ENCODE results near the gene FRK. TPM values are rescaled to one million over a fixed set of nuclear protein-coding genes. Genes with fewer than 3 reads are reported as not detected.

The FRK gene
- total RNA-seq, 5 donors from 2014 or later (not counting 1 experiment from before 2014, with no cell fraction given) = 0.02 to 0.07 (median 0.06) TPM

DNA sequence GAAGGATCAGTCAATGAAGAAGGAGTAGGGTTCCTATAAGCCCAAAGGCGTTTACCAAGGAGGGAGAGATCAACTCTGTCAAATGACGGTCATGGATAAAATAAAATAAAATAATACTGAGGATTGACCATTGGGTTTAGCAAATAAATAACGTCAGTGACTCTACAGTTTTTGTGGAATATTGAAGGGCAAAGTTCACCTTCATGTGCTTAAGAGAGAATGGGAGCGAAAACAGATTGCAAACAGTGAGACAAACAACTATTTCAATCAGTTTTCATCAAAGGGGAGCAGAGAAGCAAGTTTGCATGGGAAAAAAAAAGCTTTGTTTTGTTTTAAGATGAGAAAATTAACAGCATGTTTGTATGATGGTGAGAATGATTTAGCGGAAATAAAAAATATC is 22.4 kb upstream of the FRK start:
- H3K27me3 Mint-ChIP-seq = peaks cover 9 to 16% of the 10 kb centered on the region in 2 donors
- H3K9me3 Mint-ChIP-seq = no peaks in the 10 kb centered on the region
- DNase-seq (no peak), ATAC-seq (replicated peaks in 1 of 4) (no peak)
- WGBS (ENCODE audit: insufficient coverage) = no CpG with 5 or more reads among the region's 5 CpGs
- POLR2A ChIA-PET = interaction anchor here (0.6 to 0.7 kb wide), 2 partner anchors 34 to 35 kb away, joined by 4 read pairs; no protein-coding TSS in a partner anchor
- no peak overlapping the region for H3K27ac ChIP-seq (ENCODE audit: low read length)
- H3K4me1 ChIP-seq (ENCODE audit: control insufficient read depth in 1 of 2, extremely low read depth in 1 of 2, insufficient read depth in 2 of 2, low read length in 2 of 2) = no peaks in the 10 kb centered on the region
- no peaks in the 10 kb centered on the region for H3K4me1 Mint-ChIP-seq
- no peaks in the 10 kb centered on the region for H3K36me3 ChIP-seq (ENCODE audit: control insufficient read depth in 2 of 2, extremely low read depth in 1 of 2, insufficient read depth in 1 of 2, low read length in 1 of 2)
- H3K36me3 Mint-ChIP-seq = no peaks in the 10 kb centered on the region
- H3K4me3 ChIP-seq (ENCODE audit: control insufficient read depth in 1 of 2, extremely low read depth in 1 of 2, low read length in 1 of 2) = no peak overlapping the region
- H3K27me3 ChIP-seq (replicated peaks in 1 of 2; ENCODE audit: control insufficient read depth in 2 of 2, extremely low read depth in 1 of 2, insufficient read depth in 2 of 2, low read length in 1 of 2) = no peaks in the 10 kb centered on the region
- H3K4me3 Mint-ChIP-seq = no peak overlapping the region
- CTCF ChIA-PET = interaction anchor here in 1 of 2 donors (0.6 kb wide), 2 partner anchors 15 to 162 kb away, joined by 3 to 5 read pairs; no protein-coding TSS in a partner anchor
- no peaks in the 10 kb centered on the region for H3K9me3 ChIP-seq
- H3K27ac Mint-ChIP-seq = no peak overlapping the region

- no CpG with 5 or more reads among the region's 3 CpGs for WGBS (ENCODE audit: insufficient coverage)
- Mint-ChIP-seq H3K27ac (no peak overlapping the region), H3K4me3 (no peak overlapping the region), H3K27me3 (peaks cover 8 to 12% of the 10 kb centered on the region in 2 donors), H3K9me3 (no peaks in the 10 kb centered on the region), H3K36me3 (no peaks in the 10 kb centered on the region), H3K4me1 (no peaks in the 10 kb centered on the region)
- ATAC-seq (replicated peaks in 1 of 4) (no peak), DNase-seq (no peak)
- H3K27ac ChIP-seq (ENCODE audit: low read length) = no peak overlapping the region
- no peaks in the 10 kb centered on the region for H3K36me3 ChIP-seq (ENCODE audit: control insufficient read depth in 2 of 2, extremely low read depth in 1 of 2, insufficient read depth in 1 of 2, low read length in 1 of 2)
- no peaks in the 10 kb centered on the region for H3K27me3 ChIP-seq (replicated peaks in 1 of 2; ENCODE audit: control insufficient read depth in 2 of 2, extremely low read depth in 1 of 2, insufficient read depth in 2 of 2, low read length in 1 of 2)
- ChIA-PET POLR2A (no interaction called here), CTCF (interaction anchor here in 1 of 2 donors (0.7 kb wide), 1 partner anchor 16 kb away, joined by 3 read pairs; no protein-coding TSS in a partner anchor)
- H3K4me1 ChIP-seq (ENCODE audit: control insufficient read depth in 1 of 2, extremely low read depth in 1 of 2, insufficient read depth in 2 of 2, low read length in 2 of 2) = no peaks in the 10 kb centered on the region
- H3K9me3 ChIP-seq = no peaks in the 10 kb centered on the region
- no peak overlapping the region for H3K4me3 ChIP-seq (ENCODE audit: control insufficient read depth in 1 of 2, extremely low read depth in 1 of 2, low read length in 1 of 2)
Measured at GRCh38 chr6:116078945-116079344, 18.3 kb upstream of the FRK start.

DNA sequence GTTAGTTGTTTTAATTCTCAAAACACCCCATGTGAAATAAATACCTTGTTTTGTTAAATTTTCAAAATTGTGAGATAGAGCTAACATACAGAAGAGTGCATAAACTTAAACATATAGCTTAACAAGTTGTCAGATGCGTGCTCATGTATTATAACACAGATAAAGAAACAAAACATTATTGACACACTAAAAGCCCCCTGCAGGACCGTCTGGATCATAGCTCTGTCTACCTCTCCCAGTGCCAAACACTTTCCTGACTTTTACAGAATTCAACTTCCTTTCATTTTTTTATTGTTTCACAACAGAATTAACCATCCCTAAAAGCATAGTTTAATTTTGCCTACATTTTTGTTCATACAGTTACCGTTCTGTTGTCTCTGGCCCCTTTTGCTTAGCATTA is 17.8 kb upstream of the FRK start:
- H3K27me3 Mint-ChIP-seq = peaks cover 8 to 12% of the 10 kb centered on the region in 2 donors
- no peaks in the 10 kb centered on the region for H3K4me1 Mint-ChIP-seq
- no peaks in the 10 kb centered on the region for H3K9me3 Mint-ChIP-seq
- no peaks in the 10 kb centered on the region for H3K27me3 ChIP-seq (replicated peaks in 1 of 2; ENCODE audit: control insufficient read depth in 2 of 2, extremely low read depth in 1 of 2, insufficient read depth in 2 of 2, low read length in 1 of 2)
- H3K4me1 ChIP-seq (ENCODE audit: control insufficient read depth in 1 of 2, extremely low read depth in 1 of 2, insufficient read depth in 2 of 2, low read length in 2 of 2) = no peaks in the 10 kb centered on the region
- 94% methylated on average over 2 of the region's 3 CpGs for WGBS (ENCODE audit: insufficient coverage)
- H3K4me3 Mint-ChIP-seq = no peak overlapping the region
- H3K27ac ChIP-seq (ENCODE audit: low read length) = no peak overlapping the region
- no peaks in the 10 kb centered on the region for H3K9me3 ChIP-seq
- H3K4me3 ChIP-seq (ENCODE audit: control insufficient read depth in 1 of 2, extremely low read depth in 1 of 2, low read length in 1 of 2) = no peak overlapping the region
- DNase-seq (no peak), ATAC-seq (replicated peaks in 1 of 4) (no peak)
- no peaks in the 10 kb centered on the region for H3K36me3 ChIP-seq (ENCODE audit: control insufficient read depth in 2 of 2, extremely low read depth in 1 of 2, insufficient read depth in 1 of 2, low read length in 1 of 2)
- POLR2A ChIA-PET = no interaction called here
- CTCF ChIA-PET = interaction anchor here (0.7 to 1.1 kb wide), 2 partner anchors 15 to 67 kb away, joined by 3 to 4 read pairs; no protein-coding TSS in a partner anchor
- H3K27ac Mint-ChIP-seq = no peak overlapping the region
- no peaks in the 10 kb centered on the region for H3K36me3 Mint-ChIP-seq

- Histone ChIP-seq H3K27ac (ENCODE audit: low read length) (no peak overlapping the region), H3K9me3 (no peaks in the 10 kb centered on the region), H3K4me3 (ENCODE audit: control insufficient read depth in 1 of 2, extremely low read depth in 1 of 2, low read length in 1 of 2) (no peak overlapping the region), H3K36me3 (ENCODE audit: control insufficient read depth in 2 of 2, extremely low read depth in 1 of 2, insufficient read depth in 1 of 2, low read length in 1 of 2) (no peaks in the 10 kb centered on the region), H3K4me1 (ENCODE audit: control insufficient read depth in 1 of 2, extremely low read depth in 1 of 2, insufficient read depth in 2 of 2, low read length in 2 of 2) (no peaks in the 10 kb centered on the region), H3K27me3 (replicated peaks in 1 of 2; ENCODE audit: control insufficient read depth in 2 of 2, extremely low read depth in 1 of 2, insufficient read depth in 2 of 2, low read length in 1 of 2) (no peaks in the 10 kb centered on the region)
- ChIA-PET CTCF (no interaction called here), POLR2A (interaction anchor here in 1 of 2 donors (0.6 kb wide), 1 partner anchor 187 kb away, joined by 8 read pairs; no protein-coding TSS in a partner anchor)
- Mint-ChIP-seq H3K4me3 (no peak overlapping the region), H3K27ac (no peak overlapping the region), H3K27me3 (no peaks in the 10 kb centered on the region), H3K9me3 (no peaks in the 10 kb centered on the region), H3K36me3 (no peaks in the 10 kb centered on the region), H3K4me1 (peaks cover 0 to 2% (median 0%) of the 10 kb centered on the region in 3 donors)
- DNase-seq (no peak), ATAC-seq (replicated peaks in 1 of 4) (no peak)
- WGBS (ENCODE audit: insufficient coverage) = no CpG with 5 or more reads among the region's 2 CpGs
Measured at GRCh38 chr6:116074732-116075390, 14.2 kb upstream of the FRK start.

DNA sequence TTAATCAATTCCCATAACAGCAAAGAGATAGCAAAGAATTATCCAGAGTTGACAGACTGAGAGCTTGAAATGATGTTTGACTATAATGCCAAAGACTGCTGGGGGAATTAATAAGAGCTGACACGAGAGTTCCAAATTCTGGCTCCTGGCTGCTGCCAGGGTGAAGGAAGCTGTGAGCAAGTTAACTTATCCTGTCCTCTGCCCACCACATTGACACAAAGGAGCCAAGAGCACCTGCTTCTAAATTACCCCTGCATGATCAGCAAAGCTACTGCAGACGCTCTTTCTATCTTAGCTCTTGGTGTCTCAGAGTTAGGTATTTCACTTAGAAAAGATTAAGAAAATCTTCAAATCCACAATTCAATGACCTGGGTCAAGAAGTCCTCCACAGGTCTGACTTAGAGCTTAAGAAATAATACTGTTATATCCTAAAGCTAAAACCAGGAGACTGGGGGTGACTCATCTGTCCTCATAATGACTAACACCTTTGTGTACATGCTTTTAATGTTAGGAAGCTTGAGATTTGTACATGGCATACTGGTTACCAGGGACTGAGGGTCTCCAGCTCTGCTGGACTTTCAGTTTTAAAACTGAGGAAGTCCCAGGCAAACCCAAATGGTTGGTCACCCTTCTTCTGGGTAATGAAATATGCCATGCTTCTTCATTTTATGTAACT is 13.2 kb upstream of the FRK start:
- H3K27me3 ChIP-seq (replicated peaks in 1 of 2; ENCODE audit: control insufficient read depth in 2 of 2, extremely low read depth in 1 of 2, insufficient read depth in 2 of 2, low read length in 1 of 2) = no peaks in the 10 kb centered on the region
- no peaks in the 10 kb centered on the region for H3K9me3 ChIP-seq
- H3K4me1 Mint-ChIP-seq = peaks cover 0 to 2% (median 0%) of the 10 kb centered on the region in 3 donors
- no peaks in the 10 kb centered on the region for H3K36me3 ChIP-seq (ENCODE audit: control insufficient read depth in 2 of 2, extremely low read depth in 1 of 2, insufficient read depth in 1 of 2, low read length in 1 of 2)
- no peak for ATAC-seq (replicated peaks in 1 of 4)
- DNase-seq = no peak
- H3K27me3 Mint-ChIP-seq = peaks cover 0 to 2% of the 10 kb centered on the region in 2 donors
- H3K4me3 ChIP-seq (ENCODE audit: control insufficient read depth in 1 of 2, extremely low read depth in 1 of 2, low read length in 1 of 2) = no peak overlapping the region
- H3K36me3 Mint-ChIP-seq = no peaks in the 10 kb centered on the region
- H3K4me3 Mint-ChIP-seq = no peak overlapping the region
- CTCF ChIA-PET = no interaction called here
- no peak overlapping the region for H3K27ac ChIP-seq (ENCODE audit: low read length)
- no CpG with 5 or more reads among the region's 2 CpGs for WGBS (ENCODE audit: insufficient coverage)
- no peaks in the 10 kb centered on the region for H3K4me1 ChIP-seq (ENCODE audit: control insufficient read depth in 1 of 2, extremely low read depth in 1 of 2, insufficient read depth in 2 of 2, low read length in 2 of 2)
- no peak overlapping the region for H3K27ac Mint-ChIP-seq
- POLR2A ChIA-PET = no interaction called here
- H3K9me3 Mint-ChIP-seq = no peaks in the 10 kb centered on the region

DNA sequence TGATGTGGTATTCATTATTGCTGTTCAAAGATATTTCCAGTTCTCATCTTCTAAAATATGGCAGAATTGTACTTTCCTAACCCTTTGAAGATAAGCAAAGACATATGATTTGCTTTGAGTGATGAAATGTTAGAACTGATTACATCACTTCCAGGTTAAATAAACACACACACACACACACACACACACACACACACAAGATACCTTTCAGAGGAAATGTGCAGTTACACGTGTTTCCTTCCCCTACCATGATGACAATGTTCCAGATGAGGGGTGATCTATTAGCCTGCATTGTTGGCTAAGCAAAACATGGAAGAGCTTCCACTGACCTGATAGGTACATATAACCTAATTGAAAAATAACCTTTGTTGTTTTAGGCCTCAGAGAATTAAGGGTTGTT is 11.7 kb upstream of the FRK start:
- Mint-ChIP-seq H3K36me3 (no peaks in the 10 kb centered on the region), H3K4me3 (no peak overlapping the region), H3K27ac (no peak overlapping the region), H3K4me1 (peaks cover 0 to 2% (median 0%) of the 10 kb centered on the region in 3 donors), H3K9me3 (no peaks in the 10 kb centered on the region), H3K27me3 (peaks cover 2 to 4% of the 10 kb centered on the region in 2 donors)
- H3K4me1 ChIP-seq (ENCODE audit: control insufficient read depth in 1 of 2, extremely low read depth in 1 of 2, insufficient read depth in 2 of 2, low read length in 2 of 2) = no peaks in the 10 kb centered on the region
- WGBS (ENCODE audit: insufficient coverage) = no CpG with 5 or more reads among the region's 1 CpG
- ATAC-seq (replicated peaks in 1 of 4) = no peak
- CTCF ChIA-PET = no interaction called here
- no peaks in the 10 kb centered on the region for H3K9me3 ChIP-seq
- H3K36me3 ChIP-seq (ENCODE audit: control insufficient read depth in 2 of 2, extremely low read depth in 1 of 2, insufficient read depth in 1 of 2, low read length in 1 of 2) = no peaks in the 10 kb centered on the region
- POLR2A ChIA-PET = no interaction called here
- DNase-seq = no peak
- H3K4me3 ChIP-seq (ENCODE audit: control insufficient read depth in 1 of 2, extremely low read depth in 1 of 2, low read length in 1 of 2) = no peak overlapping the region
- H3K27me3 ChIP-seq (replicated peaks in 1 of 2; ENCODE audit: control insufficient read depth in 2 of 2, extremely low read depth in 1 of 2, insufficient read depth in 2 of 2, low read length in 1 of 2) = no peaks in the 10 kb centered on the region
- H3K27ac ChIP-seq (ENCODE audit: low read length) = no peak overlapping the region
